Measurements from ENCODE around the gene RGS6.
A peak's percentile ranks its signal among the peaks of the same experiment; 100 is the strongest.

Gene RGS6

GRCh38 chr14:72094844-72095582 is 162.8 kb downstream of the RGS6 start:
- no peak for DNase-seq

DNA sequence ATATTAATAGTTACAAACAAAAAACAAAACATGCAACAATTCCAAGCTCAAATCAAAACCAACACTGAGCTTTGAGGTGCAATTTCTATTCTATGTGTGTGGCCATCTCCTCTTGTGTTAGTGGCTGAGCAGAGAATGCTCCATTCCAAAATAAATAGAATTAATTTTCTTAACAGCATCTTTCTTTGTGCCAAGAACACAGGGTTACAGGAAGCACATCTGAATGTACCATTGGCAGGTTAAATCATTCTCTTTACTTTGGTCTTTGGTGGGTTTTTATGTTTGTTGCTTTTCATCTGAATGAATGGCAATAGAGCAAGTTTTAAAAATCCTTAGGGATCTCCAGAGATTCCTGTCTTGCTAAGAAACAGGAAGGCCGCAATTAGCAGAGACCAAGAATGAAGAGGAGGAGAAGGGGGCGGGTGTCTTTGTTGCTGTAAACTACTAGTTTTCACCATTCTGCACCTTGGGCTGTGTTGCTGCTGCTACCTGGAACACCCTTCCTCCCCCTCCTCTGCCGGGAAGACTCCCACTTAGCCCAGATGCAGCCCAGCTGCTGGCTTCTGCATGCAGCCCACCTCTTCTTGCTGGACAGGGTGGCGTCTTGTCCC is 165.0 kb downstream of the RGS6 start:
- DNase-seq: no peak

DNA sequence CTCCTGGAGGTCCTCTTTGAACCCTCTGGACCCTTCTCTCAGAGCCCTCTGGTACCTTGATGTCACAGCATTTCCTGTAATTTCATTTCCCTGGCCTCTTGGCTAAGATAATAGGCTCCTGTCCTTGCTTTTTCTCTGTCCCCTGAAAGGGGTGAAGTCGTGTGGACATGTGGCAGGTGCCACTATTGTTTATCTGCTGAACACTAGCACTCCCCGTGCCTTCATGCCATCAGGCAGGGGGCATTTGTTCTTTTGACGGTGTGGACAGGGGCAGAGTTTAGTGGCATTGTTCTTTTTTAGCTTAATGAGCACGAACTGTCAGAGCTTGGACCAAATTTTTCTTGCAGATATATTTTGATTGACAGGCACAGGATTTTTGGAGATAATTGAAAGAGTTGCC is 166.0 kb downstream of the RGS6 start:
- no peak for DNase-seq

- no peak for DNase-seq
These were observed 167.3 kb downstream of the RGS6 start for GRCh38 chr14:72099566-72099965.

DNA sequence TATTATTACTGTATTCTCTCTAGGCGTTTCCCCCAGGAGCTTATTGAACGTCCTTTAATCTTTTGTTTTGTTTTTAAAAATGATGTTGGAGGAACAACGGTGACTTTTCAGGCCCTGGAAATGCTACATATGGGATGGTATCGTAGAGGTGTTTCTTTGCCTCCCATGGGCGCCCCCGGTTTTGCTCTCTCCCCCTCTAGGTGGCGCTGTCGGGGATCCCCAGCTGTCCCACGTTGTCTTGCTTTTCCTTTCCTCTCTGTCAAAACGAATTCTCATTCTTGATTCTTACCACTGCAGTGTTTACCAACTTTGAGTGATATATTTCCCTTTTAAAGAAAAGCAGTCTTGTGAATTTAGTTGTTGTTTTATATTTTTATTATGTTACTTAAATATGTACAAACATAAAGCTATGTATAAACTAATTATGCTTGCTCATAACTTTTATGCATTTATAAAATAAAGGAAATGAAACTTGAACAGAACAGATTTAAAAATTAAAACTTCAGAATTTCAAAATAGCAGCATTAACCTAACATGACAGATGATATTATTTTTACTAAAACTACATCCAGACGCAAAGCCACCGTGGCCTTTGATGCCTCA is 171.9 kb downstream of the RGS6 start:
- DNase-seq: peak; percentile 44

GRCh38 chr14:72111911-72112310 is 179.7 kb downstream of the RGS6 start:
- no peak for DNase-seq

DNA sequence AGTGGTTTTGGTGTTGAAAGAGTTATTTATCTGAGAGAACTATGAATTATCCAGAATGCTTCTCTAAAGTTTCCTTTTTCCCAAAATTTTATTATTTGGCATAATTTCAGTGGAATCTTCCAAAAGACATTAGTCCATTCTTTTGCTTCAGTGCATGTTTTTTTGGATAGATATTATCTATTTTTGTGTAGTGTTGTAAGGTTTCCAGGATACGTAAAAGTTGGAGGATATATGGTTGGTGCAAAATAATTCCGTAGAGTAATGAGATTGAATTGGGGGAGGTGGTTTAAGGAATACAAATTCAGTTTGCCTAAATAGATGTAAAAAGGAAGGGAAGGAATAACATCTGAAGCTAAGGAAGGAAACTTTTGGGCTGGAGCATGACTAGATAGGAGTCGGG is 186.6 kb downstream of the RGS6 start:
- DNase-seq: no peak

DNA sequence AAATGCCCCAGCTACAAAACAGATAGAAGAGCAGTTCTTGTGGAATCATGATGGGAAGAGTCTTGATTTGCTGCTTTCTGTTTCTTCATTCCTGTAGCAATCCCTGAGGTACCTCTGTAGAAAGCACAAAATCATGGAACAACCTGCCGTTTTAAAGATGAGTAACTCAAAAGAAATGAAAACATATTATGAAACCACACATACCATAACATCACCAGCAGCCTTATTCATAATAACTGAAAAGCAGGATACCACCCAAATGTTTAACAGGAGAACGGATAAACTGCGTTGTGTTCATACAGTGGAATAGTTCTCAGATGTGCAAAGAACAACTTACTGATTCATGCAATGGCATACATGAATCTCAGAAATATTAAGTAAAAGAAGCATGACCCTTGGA is 188.1 kb downstream of the RGS6 start:
- no peak for DNase-seq

DNA sequence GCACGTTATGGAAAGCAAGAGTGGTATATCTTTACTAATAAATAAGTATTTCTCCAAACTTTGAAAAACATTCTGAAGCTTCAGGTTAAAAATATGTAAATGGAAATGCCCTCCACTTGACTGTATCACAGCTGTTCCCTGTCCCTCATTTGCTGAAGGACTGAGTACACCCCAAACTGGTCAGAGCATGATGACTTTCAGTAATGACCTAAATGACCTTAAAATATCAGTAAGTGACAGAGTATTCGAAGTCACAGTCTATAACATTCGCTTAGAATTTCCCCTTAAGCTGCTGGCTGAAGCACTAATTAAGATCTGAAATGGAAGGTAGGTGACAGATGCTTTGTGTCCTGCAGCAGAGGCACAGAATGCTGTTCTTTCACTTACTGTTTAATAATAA is 191.5 kb downstream of the RGS6 start:
- no peak for DNase-seq

DNA sequence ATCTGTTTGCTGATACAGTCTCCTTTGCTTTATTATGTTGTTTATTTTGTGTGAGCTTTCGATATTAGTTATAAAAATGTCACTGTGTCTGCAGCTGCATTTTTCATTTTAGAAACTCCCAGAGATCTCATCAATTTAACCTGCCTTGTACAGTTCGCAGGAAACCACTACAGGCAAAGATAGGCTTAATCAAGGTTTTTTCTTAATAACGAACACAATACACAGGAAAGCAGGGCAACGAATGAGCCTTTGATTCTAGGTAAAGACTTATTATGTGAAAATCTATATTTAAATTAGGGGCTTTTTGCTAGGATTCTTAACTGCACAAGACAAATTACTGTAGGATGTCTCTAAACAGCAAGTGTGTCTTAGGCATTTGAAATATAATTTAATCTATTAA is 191.9 kb downstream of the RGS6 start:
- DNase-seq: no peak

GRCh38 chr14:72126091-72126490 is 193.9 kb downstream of the RGS6 start:
- DNase-seq: no peak

GRCh38 chr14:72126561-72126960 is 194.3 kb downstream of the RGS6 start:
- DNase-seq: no peak

DNA sequence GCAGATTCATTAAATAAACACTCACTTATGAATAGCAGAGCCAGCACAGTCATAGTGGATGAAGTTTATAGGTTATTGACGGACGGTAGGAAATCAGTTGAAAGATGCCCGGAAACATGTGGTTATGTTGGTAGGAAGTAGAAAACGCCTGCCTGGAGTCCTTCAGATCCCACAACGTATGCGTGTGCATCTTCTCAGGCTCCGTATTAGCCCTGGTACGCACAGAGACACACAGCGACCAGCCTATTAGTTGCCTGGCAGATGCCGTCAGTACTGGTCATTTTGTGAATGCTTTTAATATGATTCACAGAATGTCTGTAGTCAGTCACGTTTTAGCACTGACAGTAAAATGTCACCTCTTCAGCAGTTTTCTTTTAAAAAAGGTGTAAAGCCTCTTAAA is 196.4 kb downstream of the RGS6 start:
- no peak for DNase-seq

- no peak for DNase-seq
These were observed 197.1 kb downstream of the RGS6 start for GRCh38 chr14:72129291-72129690.

GRCh38 chr14:72141084-72141483 is 208.9 kb downstream of the RGS6 start:
- DNase-seq: no peak

DNA sequence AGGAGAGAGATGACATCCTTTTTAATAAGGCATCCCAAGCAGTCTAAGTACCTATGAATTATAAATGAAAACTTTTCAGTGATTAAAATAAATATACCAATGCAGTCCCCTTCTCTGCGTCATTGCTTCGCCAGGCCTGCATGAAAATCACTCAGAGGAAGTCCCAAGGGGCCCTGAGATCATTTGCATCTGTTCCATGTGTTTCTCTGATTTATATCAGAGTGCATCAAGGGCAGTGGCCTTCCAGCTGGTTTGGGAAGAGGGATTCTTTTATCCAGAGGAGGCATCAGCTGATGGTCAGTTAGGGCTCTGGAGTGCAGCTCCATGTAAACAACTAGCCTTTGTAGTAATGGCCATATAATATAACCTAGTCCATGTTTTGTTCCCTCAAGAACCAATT is 210.1 kb downstream of the RGS6 start:
- no peak for DNase-seq

GRCh38 chr14:72146241-72146640 is 214.0 kb downstream of the RGS6 start:
- DNase-seq: no peak

DNA sequence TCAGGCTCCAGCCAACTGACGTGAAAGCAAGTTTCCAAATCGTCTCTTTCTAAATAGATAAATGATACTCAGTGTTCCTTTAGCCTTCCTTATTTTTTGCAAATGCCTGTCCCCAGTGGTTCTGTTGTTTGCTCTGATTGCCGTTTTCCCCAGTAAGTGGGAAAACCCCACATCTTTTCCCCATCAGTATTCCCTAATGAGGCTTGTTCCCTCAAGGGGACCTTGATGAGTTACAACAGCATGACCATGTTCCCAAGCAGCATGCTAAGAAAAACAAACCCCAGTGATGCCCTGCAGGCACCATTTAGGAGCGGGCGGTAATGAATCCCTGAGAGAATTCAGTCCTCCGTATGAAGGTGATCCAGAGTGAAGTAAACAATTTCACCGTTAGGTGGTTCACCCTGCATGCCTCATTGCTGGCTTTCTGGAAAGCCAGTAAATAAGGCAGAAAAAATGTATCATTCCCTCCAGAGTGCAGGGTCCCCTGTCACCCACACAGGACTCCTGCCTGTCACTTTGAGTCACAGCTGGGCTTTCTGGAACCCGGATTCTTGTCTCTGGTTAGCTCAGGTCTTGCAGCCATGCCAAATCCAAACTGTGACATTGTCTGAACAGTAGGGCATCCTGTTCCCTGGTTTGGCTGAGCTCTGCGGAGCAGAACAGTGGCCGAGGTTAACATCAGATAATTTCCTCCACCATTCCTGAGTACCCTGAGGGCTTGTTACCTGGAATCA is 222.6 kb downstream of the RGS6 start:
- no peak for DNase-seq

DNA sequence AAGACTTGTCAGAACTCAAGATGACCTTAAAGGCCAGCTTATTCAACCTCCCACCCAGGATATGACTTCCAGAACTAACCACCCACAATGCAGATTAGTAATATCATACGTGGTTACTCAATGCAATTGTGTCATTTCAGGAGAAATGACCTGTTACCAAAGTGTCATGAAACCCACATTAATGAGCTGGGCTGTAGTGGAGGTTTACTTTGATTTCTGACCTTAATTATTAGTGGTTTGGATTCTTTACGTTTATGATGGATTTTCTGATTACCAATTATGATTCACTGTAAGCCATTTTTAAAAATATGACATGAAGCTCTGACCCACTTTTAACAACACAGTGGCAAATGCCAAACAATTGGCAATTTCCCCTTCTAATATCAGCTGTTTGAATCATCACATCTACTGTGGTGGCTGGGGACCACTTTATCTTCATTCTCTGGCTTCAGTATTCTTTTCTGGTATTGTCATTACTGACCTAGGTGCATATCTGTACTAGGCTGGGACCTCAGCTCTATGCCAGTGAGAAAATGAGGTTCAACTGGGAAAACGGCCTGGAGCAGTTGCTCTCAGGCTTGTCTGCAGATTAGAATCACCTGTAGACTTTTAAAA is 223.3 kb downstream of the RGS6 start:
- DNase-seq: no peak

GRCh38 chr14:72164420-72165228 is 232.4 kb downstream of the RGS6 start:
- DNase-seq: no peak

DNA sequence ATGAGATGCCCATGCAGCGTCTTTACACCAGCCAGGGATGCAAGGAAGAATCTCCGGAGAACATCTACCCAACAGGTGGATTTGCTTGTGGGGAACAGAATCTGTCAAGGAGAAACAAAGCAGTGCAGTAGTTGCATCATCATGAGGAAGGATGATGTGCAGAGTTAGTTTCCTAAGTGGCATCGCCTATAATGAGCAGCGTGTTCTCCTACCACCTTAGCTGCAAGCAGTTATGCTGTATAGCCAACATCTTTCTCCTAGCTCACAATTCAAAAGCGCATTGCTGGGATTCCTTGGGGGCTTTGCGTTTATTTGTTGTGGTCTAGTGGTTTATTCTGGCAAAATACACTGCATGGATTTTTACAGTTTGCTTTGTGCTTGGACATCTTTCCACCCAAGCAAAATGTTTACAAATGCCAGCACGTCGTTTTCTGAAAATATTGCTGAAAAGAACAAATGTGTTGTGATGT is 233.0 kb downstream of the RGS6 start:
- DNase-seq: no peak

DNA sequence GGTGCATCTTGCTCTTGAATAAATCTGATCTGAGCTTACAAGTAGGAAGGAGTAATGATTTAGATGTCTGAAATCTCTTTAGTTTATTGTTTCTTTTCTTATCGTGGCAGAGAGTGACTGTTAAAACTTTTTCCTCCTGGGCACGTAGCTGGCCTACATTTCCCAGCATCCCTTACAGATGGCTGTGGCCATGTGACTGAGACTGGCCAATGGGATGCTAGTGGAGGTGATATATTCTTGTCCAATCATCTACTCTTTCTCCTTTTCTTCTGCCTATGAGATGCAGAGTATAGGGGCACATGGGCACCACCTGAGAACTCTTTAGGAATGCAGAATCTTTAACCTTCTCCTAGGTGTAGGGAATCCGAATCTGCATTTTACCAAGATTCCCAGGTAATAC is 237.3 kb downstream of the RGS6 start:
- DNase-seq: peak; percentile 12

Measured in hematopoietic multipotent progenitor cell treated with erythropoietin and hydrocortisone succinate and interleukin-3 and kit ligand, for 8 days (in vitro differentiated cells).